HuH-7.5 (cell line): ENCODE data around the gene CLN3.
"Not testable (repeated sequence)": the region's sequence is repeated elsewhere in the genome, so short reads cannot be mapped to it uniquely, and the experiment has no call there.

ENCODE experiments used
- DNase-seq: peaks from one replicate; pipeline ENCODE4 v3.0.0; 2011; ENCODE audit warnings: low spot score

CLN3 gene

GRCh38 chr16:28513484-28514181 is 21.8 kb upstream of the CLN3 start:
- no peak for DNase-seq

- DNase-seq: no peak
Observed at GRCh38 chr16:28511801-28512789, 20.2 kb upstream of the CLN3 start.

- DNase-seq: no peak
Observed at GRCh38 chr16:28511031-28511430, 19.2 kb upstream of the CLN3 start.

- no peak for DNase-seq
Observed at GRCh38 chr16:28505489-28506137, 13.7 kb upstream of the CLN3 start.

- DNase-seq: peak; percentile 61
Observed at GRCh38 chr16:28504707-28505404, 13.0 kb upstream of the CLN3 start.

GRCh38 chr16:28503470-28504259 is 11.8 kb upstream of the CLN3 start:
- no peak for DNase-seq

GRCh38 chr16:28502290-28502689 is 10.4 kb upstream of the CLN3 start:
- DNase-seq: no peak

GRCh38 chr16:28501258-28502232 is 9.7 kb upstream of the CLN3 start:
- no peak for DNase-seq

- DNase-seq: not testable (repeated sequence)
Observed at GRCh38 chr16:28500476-28501180, 8.8 kb upstream of the CLN3 start.

GRCh38 chr16:28499854-28500253 is 8.0 kb upstream of the CLN3 start:
- DNase-seq: no peak

- no peak for DNase-seq
Observed at GRCh38 chr16:28498666-28499381, 7.0 kb upstream of the CLN3 start.

- no peak for DNase-seq
Observed at GRCh38 chr16:28497861-28498599, 6.2 kb upstream of the CLN3 start.

- DNase-seq: no peak
Observed at GRCh38 chr16:28497386-28497785, 5.5 kb upstream of the CLN3 start.

GRCh38 chr16:28496844-28497243 is 5.0 kb upstream of the CLN3 start:
- no peak for DNase-seq

- DNase-seq: no peak
Observed at GRCh38 chr16:28495795-28496749, 4.2 kb upstream of the CLN3 start.

- no peak for DNase-seq
Observed at GRCh38 chr16:28495098-28495793, 3.4 kb upstream of the CLN3 start.
